Non-pigmented ciliary epithelial cell (primary cell): ENCODE measurements around the gene P3R3URF.

Experiments
- DNase-seq: peaks from one replicate; pipeline ENCODE4 v3.0.0-alpha.2; 2010; ENCODE audit warnings: low read depth

Gene P3R3URF

GRCh38 chr1:46172321-46172720 is 4.0 kb downstream of the P3R3URF start:
- no peak for DNase-seq

- DNase-seq: no peak
Measured at GRCh38 chr1:46171871-46172270, 4.4 kb downstream of the P3R3URF start.

GRCh38 chr1:46171351-46171750 is 4.9 kb downstream of the P3R3URF start:
- DNase-seq: no peak

GRCh38 chr1:46169811-46170454 is 6.4 kb downstream of the P3R3URF start:
- DNase-seq: no peak

GRCh38 chr1:46168477-46168876 is 7.8 kb downstream of the P3R3URF start:
- no peak for DNase-seq

- no peak for DNase-seq
Measured at GRCh38 chr1:46166521-46167462, 9.5 kb downstream of the P3R3URF start.

- DNase-seq: no peak
Measured at GRCh38 chr1:46160212-46160611, 16.1 kb downstream of the P3R3URF start.

- no peak for DNase-seq
Measured at GRCh38 chr1:46159516-46159915, 16.8 kb downstream of the P3R3URF start.

- no peak for DNase-seq
Measured at GRCh38 chr1:46158312-46159281, 17.7 kb downstream of the P3R3URF start.

GRCh38 chr1:46157916-46158311 is 18.4 kb downstream of the P3R3URF start:
- DNase-seq: no peak

- DNase-seq: no peak
Measured at GRCh38 chr1:46153732-46154131, 22.6 kb downstream of the P3R3URF start.

- DNase-seq: no peak
Measured at GRCh38 chr1:46153228-46153627, 23.1 kb downstream of the P3R3URF start.

GRCh38 chr1:46152016-46152415 is 24.3 kb downstream of the P3R3URF start:
- DNase-seq: peak; percentile 78

GRCh38 chr1:46150085-46150484 is 26.2 kb downstream of the P3R3URF start:
- no peak for DNase-seq

GRCh38 chr1:46148318-46148717 is 28.0 kb downstream of the P3R3URF start:
- DNase-seq: no peak

GRCh38 chr1:46137916-46138315 is 38.4 kb downstream of the P3R3URF start:
- DNase-seq: no peak

GRCh38 chr1:46136711-46137110 is 39.6 kb downstream of the P3R3URF start:
- DNase-seq: no peak

GRCh38 chr1:46134660-46135331 is 41.5 kb downstream of the P3R3URF start:
- peak; percentile 51 for DNase-seq

- DNase-seq: no peak
Measured at GRCh38 chr1:46133781-46134350, 42.4 kb downstream of the P3R3URF start.

- DNase-seq: no peak
Measured at GRCh38 chr1:46133181-46133658, 43.1 kb downstream of the P3R3URF start.
